Measurements from ENCODE around the gene CTXND1. TPM values are rescaled to one million over a fixed set of nuclear protein-coding genes. Genes with fewer than 3 reads are reported as not detected.
A peak's percentile ranks its signal among the peaks of the same experiment; 100 is the strongest.

CTXND1 gene
- total RNA-seq, 2 donors from 2014 or later: not detected

GRCh38 chr15:80247320-80247719 is 4.7 kb downstream of the CTXND1 start:
- no peak for ATAC-seq
- H3K9me3 ChIP-seq (ENCODE audit: control insufficient read depth, low read length, poor library complexity, severe bottlenecking): no peaks in the 10 kb centered on the region
- Mint-ChIP-seq H3K36me3 (ENCODE audit: low read depth) (no peaks in the 10 kb centered on the region), H3K27ac (no peak overlapping the region), H3K4me3 (no peak overlapping the region), H3K27me3 (peaks cover 87% of the 10 kb centered on the region), H3K4me1 (peaks cover 2% of the 10 kb centered on the region)
- DNase-seq: no peak

- no peaks in the 10 kb centered on the region for H3K9me3 ChIP-seq (ENCODE audit: control insufficient read depth, low read length, poor library complexity, severe bottlenecking)
- no peak overlapping the region for H3K27ac Mint-ChIP-seq
- ATAC-seq: no peak
- H3K36me3 Mint-ChIP-seq (ENCODE audit: low read depth): no peaks in the 10 kb centered on the region
- H3K4me1 Mint-ChIP-seq: peaks cover 5% of the 10 kb centered on the region
- no peak for DNase-seq
- H3K4me3 Mint-ChIP-seq: no peak overlapping the region
- H3K27me3 Mint-ChIP-seq: peaks cover 94% of the 10 kb centered on the region
These were observed 5.6 kb downstream of the CTXND1 start for GRCh38 chr15:80246425-80246894.

GRCh38 chr15:80242802-80243201 is 9.2 kb downstream of the CTXND1 start:
- Mint-ChIP-seq H3K4me1 (peaks cover 7% of the 10 kb centered on the region), H3K36me3 (ENCODE audit: low read depth) (no peaks in the 10 kb centered on the region), H3K27me3 (peaks cover 79% of the 10 kb centered on the region), H3K4me3 (no peak overlapping the region), H3K27ac (no peak overlapping the region)
- ATAC-seq (no peak), DNase-seq (no peak)
- no peaks in the 10 kb centered on the region for H3K9me3 ChIP-seq (ENCODE audit: control insufficient read depth, low read length, poor library complexity, severe bottlenecking)

GRCh38 chr15:80242132-80242769 is 9.8 kb downstream of the CTXND1 start:
- ATAC-seq: no peak
- Mint-ChIP-seq H3K27me3 (peaks cover 76% of the 10 kb centered on the region), H3K4me1 (peaks cover 7% of the 10 kb centered on the region), H3K36me3 (ENCODE audit: low read depth) (no peaks in the 10 kb centered on the region), H3K4me3 (no peak overlapping the region), H3K27ac (no peak overlapping the region)
- DNase-seq: no peak
- no peaks in the 10 kb centered on the region for H3K9me3 ChIP-seq (ENCODE audit: control insufficient read depth, low read length, poor library complexity, severe bottlenecking)

GRCh38 chr15:80241508-80241907 is 10.5 kb downstream of the CTXND1 start:
- Mint-ChIP-seq H3K4me1 (peaks cover 7% of the 10 kb centered on the region), H3K27me3 (peaks cover 69% of the 10 kb centered on the region), H3K36me3 (ENCODE audit: low read depth) (no peaks in the 10 kb centered on the region), H3K4me3 (no peak overlapping the region), H3K27ac (no peak overlapping the region)
- no peaks in the 10 kb centered on the region for H3K9me3 ChIP-seq (ENCODE audit: control insufficient read depth, low read length, poor library complexity, severe bottlenecking)
- ATAC-seq: no peak
- DNase-seq: no peak

GRCh38 chr15:80240276-80240675 is 11.7 kb downstream of the CTXND1 start:
- Mint-ChIP-seq H3K36me3 (ENCODE audit: low read depth) (no peaks in the 10 kb centered on the region), H3K4me1 (peaks cover 7% of the 10 kb centered on the region), H3K27me3 (peaks cover 57% of the 10 kb centered on the region), H3K27ac (no peak overlapping the region), H3K4me3 (no peak overlapping the region)
- ATAC-seq (no peak), DNase-seq (no peak)
- H3K9me3 ChIP-seq (ENCODE audit: control insufficient read depth, low read length, poor library complexity, severe bottlenecking): no peaks in the 10 kb centered on the region

GRCh38 chr15:80234883-80235282 is 17.1 kb downstream of the CTXND1 start:
- peak in 1 of 3 donors; percentile 17 for DNase-seq
- H3K4me1 Mint-ChIP-seq: no peaks in the 10 kb centered on the region
- H3K9me3 ChIP-seq (ENCODE audit: control insufficient read depth, low read length, poor library complexity, severe bottlenecking): no peaks in the 10 kb centered on the region
- no peak overlapping the region for H3K4me3 Mint-ChIP-seq
- H3K36me3 Mint-ChIP-seq (ENCODE audit: low read depth): no peaks in the 10 kb centered on the region
- H3K27me3 Mint-ChIP-seq: peaks cover 45% of the 10 kb centered on the region
- H3K27ac Mint-ChIP-seq: no peak overlapping the region
- ATAC-seq: no peak

- Mint-ChIP-seq H3K36me3 (ENCODE audit: low read depth) (no peaks in the 10 kb centered on the region), H3K27me3 (peaks cover 47% of the 10 kb centered on the region), H3K4me3 (no peak overlapping the region), H3K27ac (no peak overlapping the region), H3K4me1 (no peaks in the 10 kb centered on the region)
- DNase-seq (no peak), ATAC-seq (no peak)
- no peaks in the 10 kb centered on the region for H3K9me3 ChIP-seq (ENCODE audit: control insufficient read depth, low read length, poor library complexity, severe bottlenecking)
These were observed 18.4 kb downstream of the CTXND1 start for GRCh38 chr15:80233581-80233980.

- H3K4me1 Mint-ChIP-seq: no peaks in the 10 kb centered on the region
- H3K27ac Mint-ChIP-seq: no peak overlapping the region
- no peak for ATAC-seq
- peaks cover 66% of the 10 kb centered on the region for H3K27me3 Mint-ChIP-seq
- no peak overlapping the region for H3K4me3 Mint-ChIP-seq
- H3K9me3 ChIP-seq (ENCODE audit: control insufficient read depth, low read length, poor library complexity, severe bottlenecking): no peaks in the 10 kb centered on the region
- H3K36me3 Mint-ChIP-seq (ENCODE audit: low read depth): no peaks in the 10 kb centered on the region
- DNase-seq: no peak
These were observed 20.6 kb downstream of the CTXND1 start for GRCh38 chr15:80231371-80231770.

GRCh38 chr15:80228959-80229610 is 22.9 kb downstream of the CTXND1 start:
- DNase-seq (no peak), ATAC-seq (no peak)
- peaks cover 4% of the 10 kb centered on the region for H3K36me3 Mint-ChIP-seq (ENCODE audit: low read depth)
- peaks cover 74% of the 10 kb centered on the region for H3K27me3 Mint-ChIP-seq
- no peak overlapping the region for H3K4me3 Mint-ChIP-seq
- no peak overlapping the region for H3K27ac Mint-ChIP-seq
- H3K9me3 ChIP-seq (ENCODE audit: control insufficient read depth, low read length, poor library complexity, severe bottlenecking): no peaks in the 10 kb centered on the region
- H3K4me1 Mint-ChIP-seq: no peaks in the 10 kb centered on the region

- Mint-ChIP-seq H3K27me3 (peaks cover 23% of the 10 kb centered on the region), H3K36me3 (ENCODE audit: low read depth) (no peaks in the 10 kb centered on the region), H3K27ac (no peak overlapping the region), H3K4me3 (no peak overlapping the region), H3K4me1 (no peaks in the 10 kb centered on the region)
- DNase-seq (no peak), ATAC-seq (no peak)
- no peaks in the 10 kb centered on the region for H3K9me3 ChIP-seq (ENCODE audit: control insufficient read depth, low read length, poor library complexity, severe bottlenecking)
These were observed 32.1 kb downstream of the CTXND1 start for GRCh38 chr15:80219955-80220354.

- H3K4me3 Mint-ChIP-seq: no peak overlapping the region
- H3K9me3 ChIP-seq (ENCODE audit: control insufficient read depth, low read length, poor library complexity, severe bottlenecking): no peaks in the 10 kb centered on the region
- H3K36me3 Mint-ChIP-seq (ENCODE audit: low read depth): peaks cover 5% of the 10 kb centered on the region
- no peaks in the 10 kb centered on the region for H3K4me1 Mint-ChIP-seq
- DNase-seq (no peak), ATAC-seq (no peak)
- no peak overlapping the region for H3K27ac Mint-ChIP-seq
- H3K27me3 Mint-ChIP-seq: peaks cover 13% of the 10 kb centered on the region
These were observed 34.6 kb downstream of the CTXND1 start for GRCh38 chr15:80217327-80217900.

- no peaks in the 10 kb centered on the region for H3K9me3 ChIP-seq (ENCODE audit: control insufficient read depth, low read length, poor library complexity, severe bottlenecking)
- H3K4me1 Mint-ChIP-seq: no peaks in the 10 kb centered on the region
- ATAC-seq (no peak), DNase-seq (no peak)
- peaks cover 16% of the 10 kb centered on the region for H3K27me3 Mint-ChIP-seq
- H3K27ac Mint-ChIP-seq: no peak overlapping the region
- H3K36me3 Mint-ChIP-seq (ENCODE audit: low read depth): peaks cover 5% of the 10 kb centered on the region
- H3K4me3 Mint-ChIP-seq: no peak overlapping the region
These were observed 35.1 kb downstream of the CTXND1 start for GRCh38 chr15:80216911-80217310.

- Mint-ChIP-seq H3K4me3 (no peak overlapping the region), H3K27me3 (peaks cover 20% of the 10 kb centered on the region), H3K4me1 (no peaks in the 10 kb centered on the region), H3K27ac (no peak overlapping the region), H3K36me3 (ENCODE audit: low read depth) (peaks cover 5% of the 10 kb centered on the region)
- ATAC-seq (no peak), DNase-seq (no peak)
- H3K9me3 ChIP-seq (ENCODE audit: control insufficient read depth, low read length, poor library complexity, severe bottlenecking): no peaks in the 10 kb centered on the region
These were observed 35.9 kb downstream of the CTXND1 start for GRCh38 chr15:80216141-80216540.
